Mucosa of descending colon (tissue), 3 donors: ENCODE data around the gene WDR7. TPM values are rescaled to one million over a fixed set of nuclear protein-coding genes. Genes with fewer than 3 reads are reported as not detected.

Source experiments
- ATAC-seq: fragments of 200-7000 bp; cut with Tn5 transposase; one replicate; pipeline ENCODE4 v1.9.1; 2020; ENCODE audit warnings: mild to moderate bottlenecking, moderate library complexity
- DNase-seq, 3 donors: peaks; one replicate each; pipeline ENCODE4 v3.0.0-alpha.2; 2020
- H3K36me3 ChIP-seq: fragments of 200-600 bp; one replicate; pipeline ENCODE4 v1.8.0; 2021; ENCODE audit warnings: low read depth, mild to moderate bottlenecking
- H3K4me1 ChIP-seq: fragments of 200-600 bp; one replicate; pipeline ENCODE4 v1.8.0; 2021; ENCODE audit warnings: low read depth, mild to moderate bottlenecking
- H3K4me3 ChIP-seq: fragments of 200-600 bp; one replicate; pipeline ENCODE4 v1.8.0; 2021; ENCODE audit warnings: mild to moderate bottlenecking
- H3K9me3 ChIP-seq: fragments of 200-600 bp; one replicate; pipeline ENCODE4 v1.8.0; 2021; ENCODE audit warnings: mild to moderate bottlenecking
- intact Hi-C, 2 donors: fragments of 100-400 bp; cut with DNase I in 1 of 2; cut with micrococcal nuclease in 1 of 2; formaldehyde crosslinking; loops; one replicate each; pipeline versions ENCODE4 v1.11.0 to v1.11.1; 2022; cut with DNase I, micrococcal nuclease
- total RNA-seq, 3 donors: library from RNA; stranded (reverse); fragmentation: NEBNext Ultra II Directional in 2 of 3; extraction: Animal tissue kit (Norgen Biotek cat#: 25700) in 2 of 3; gene quantifications; one replicate each; pipeline versions ENCODE4 v1.2.1 to v1.2.4, GENCODE V29; 2021 to 2023
- TF ChIP-seq, protein P1 (sequence below): fragments of 200-600 bp; IDR thresholded peaks from one replicate; pipeline ENCODE4 v1.8.0; 2022; ENCODE audit warnings: antibody characterized with exemption, mild to moderate bottlenecking
- donor health status: DM: no; HTN: no; CAD: no; lungs with moderate emphysema.
- donor health status: DM: no; HTN: no; CAD: no.
- donor health status: DM: no; HTN: yes; CAD: no.

The WDR7 gene
- total RNA-seq, 3 donors from 2014 or later = 28.4 to 38.8 (median 29.3) TPM

- no peaks in the 10 kb centered on the region for H3K9me3 ChIP-seq
- H3K36me3 ChIP-seq = no peaks in the 10 kb centered on the region
- no peak for DNase-seq
- ATAC-seq = no peak
- H3K4me1 ChIP-seq = no peaks in the 10 kb centered on the region
- intact Hi-C loops = no loop called here
- TF ChIP-seq, protein P1, sequence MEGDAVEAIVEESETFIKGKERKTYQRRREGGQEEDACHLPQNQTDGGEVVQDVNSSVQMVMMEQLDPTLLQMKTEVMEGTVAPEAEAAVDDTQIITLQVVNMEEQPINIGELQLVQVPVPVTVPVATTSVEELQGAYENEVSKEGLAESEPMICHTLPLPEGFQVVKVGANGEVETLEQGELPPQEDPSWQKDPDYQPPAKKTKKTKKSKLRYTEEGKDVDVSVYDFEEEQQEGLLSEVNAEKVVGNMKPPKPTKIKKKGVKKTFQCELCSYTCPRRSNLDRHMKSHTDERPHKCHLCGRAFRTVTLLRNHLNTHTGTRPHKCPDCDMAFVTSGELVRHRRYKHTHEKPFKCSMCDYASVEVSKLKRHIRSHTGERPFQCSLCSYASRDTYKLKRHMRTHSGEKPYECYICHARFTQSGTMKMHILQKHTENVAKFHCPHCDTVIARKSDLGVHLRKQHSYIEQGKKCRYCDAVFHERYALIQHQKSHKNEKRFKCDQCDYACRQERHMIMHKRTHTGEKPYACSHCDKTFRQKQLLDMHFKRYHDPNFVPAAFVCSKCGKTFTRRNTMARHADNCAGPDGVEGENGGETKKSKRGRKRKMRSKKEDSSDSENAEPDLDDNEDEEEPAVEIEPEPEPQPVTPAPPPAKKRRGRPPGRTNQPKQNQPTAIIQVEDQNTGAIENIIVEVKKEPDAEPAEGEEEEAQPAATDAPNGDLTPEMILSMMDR = no peak
- H3K4me3 ChIP-seq = no peak overlapping the region
Observed at GRCh38 chr18:56825878-56826277, 174.7 kb downstream of the WDR7 start.

- Histone ChIP-seq H3K9me3 (no peaks in the 10 kb centered on the region), H3K36me3 (no peaks in the 10 kb centered on the region), H3K4me3 (no peak overlapping the region), H3K4me1 (no peaks in the 10 kb centered on the region)
- intact Hi-C loops = no loop called here
- TF ChIP-seq, protein P1 = no peak
- ATAC-seq (no peak), DNase-seq (no peak)
Observed at GRCh38 chr18:56831988-56832387, 180.8 kb downstream of the WDR7 start.

- no peak for ATAC-seq
- TF ChIP-seq, protein P1 = no peak
- intact Hi-C loops = no loop called here
Observed at GRCh38 chr18:56835331-56835730, 184.2 kb downstream of the WDR7 start.

DNA sequence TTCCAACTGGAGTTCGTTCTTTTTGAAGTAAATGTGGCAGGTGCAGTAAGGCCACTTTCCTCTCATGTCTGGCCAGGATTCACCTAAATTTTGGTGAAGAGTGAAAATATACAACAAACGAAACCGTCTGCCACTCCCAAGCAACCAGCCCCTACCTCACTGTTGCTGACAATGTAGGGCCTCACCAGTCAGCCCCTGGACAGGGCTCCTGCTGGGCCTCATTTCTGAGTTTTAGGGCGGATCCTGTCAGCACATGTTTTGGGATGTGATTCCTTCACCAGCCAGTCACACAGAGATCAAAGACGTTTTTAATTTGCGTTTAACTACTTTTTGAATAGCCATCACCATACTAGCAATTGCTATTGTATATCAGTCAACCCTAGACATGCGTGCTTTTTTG, 185.0 kb downstream of the WDR7 start:
- Histone ChIP-seq H3K4me3 (no peak overlapping the region), H3K36me3 (no peaks in the 10 kb centered on the region), H3K9me3 (no peaks in the 10 kb centered on the region), H3K4me1 (no peaks in the 10 kb centered on the region)
- intact Hi-C loops = no loop called here
- TF ChIP-seq, protein P1 = no peak
- no peak for ATAC-seq
- DNase-seq = no peak

More at GRCh38 chr18:56835331-56835730, 184.2 kb downstream of the WDR7 start:
- Histone ChIP-seq H3K36me3 (no peaks in the 10 kb centered on the region), H3K4me3 (no peak overlapping the region), H3K9me3 (no peaks in the 10 kb centered on the region), H3K4me1 (no peaks in the 10 kb centered on the region)
- DNase-seq = no peak

GRCh38 chr18:56841836-56842235, 190.7 kb downstream of the WDR7 start:
- Histone ChIP-seq H3K4me1 (no peaks in the 10 kb centered on the region), H3K36me3 (no peaks in the 10 kb centered on the region), H3K4me3 (no peak overlapping the region), H3K9me3 (no peaks in the 10 kb centered on the region)
- DNase-seq (no peak), ATAC-seq (no peak)
- intact Hi-C loops = no loop called here
- TF ChIP-seq, protein P1 = no peak

DNA sequence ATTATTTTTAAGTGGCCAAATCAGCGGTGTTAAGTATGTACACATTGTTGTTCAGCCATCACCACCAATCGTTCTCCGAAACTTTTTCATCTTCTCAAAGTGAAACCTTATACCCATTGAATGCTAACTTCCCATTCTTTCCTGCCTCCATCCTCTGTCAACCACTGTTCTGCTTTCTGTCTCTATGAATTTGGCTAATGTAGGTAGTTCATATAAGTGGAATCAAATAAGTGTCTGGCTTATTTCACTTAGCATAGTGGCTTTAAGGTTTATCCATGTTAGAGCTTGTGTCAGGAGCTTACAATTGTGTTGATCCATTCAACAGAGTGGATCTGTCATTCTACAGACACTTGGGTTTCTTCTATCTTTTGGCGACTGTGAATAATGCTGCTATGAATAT, 192.1 kb downstream of the WDR7 start:
- no peak overlapping the region for H3K4me3 ChIP-seq
- no peak for DNase-seq
- no peaks in the 10 kb centered on the region for H3K4me1 ChIP-seq
- no peaks in the 10 kb centered on the region for H3K9me3 ChIP-seq
- intact Hi-C loops = no loop called here
- TF ChIP-seq, protein P1 = no peak
- H3K36me3 ChIP-seq = no peaks in the 10 kb centered on the region
- ATAC-seq = no peak
